Measurements from ENCODE around the gene GDPD5.

The GDPD5 gene

DNA sequence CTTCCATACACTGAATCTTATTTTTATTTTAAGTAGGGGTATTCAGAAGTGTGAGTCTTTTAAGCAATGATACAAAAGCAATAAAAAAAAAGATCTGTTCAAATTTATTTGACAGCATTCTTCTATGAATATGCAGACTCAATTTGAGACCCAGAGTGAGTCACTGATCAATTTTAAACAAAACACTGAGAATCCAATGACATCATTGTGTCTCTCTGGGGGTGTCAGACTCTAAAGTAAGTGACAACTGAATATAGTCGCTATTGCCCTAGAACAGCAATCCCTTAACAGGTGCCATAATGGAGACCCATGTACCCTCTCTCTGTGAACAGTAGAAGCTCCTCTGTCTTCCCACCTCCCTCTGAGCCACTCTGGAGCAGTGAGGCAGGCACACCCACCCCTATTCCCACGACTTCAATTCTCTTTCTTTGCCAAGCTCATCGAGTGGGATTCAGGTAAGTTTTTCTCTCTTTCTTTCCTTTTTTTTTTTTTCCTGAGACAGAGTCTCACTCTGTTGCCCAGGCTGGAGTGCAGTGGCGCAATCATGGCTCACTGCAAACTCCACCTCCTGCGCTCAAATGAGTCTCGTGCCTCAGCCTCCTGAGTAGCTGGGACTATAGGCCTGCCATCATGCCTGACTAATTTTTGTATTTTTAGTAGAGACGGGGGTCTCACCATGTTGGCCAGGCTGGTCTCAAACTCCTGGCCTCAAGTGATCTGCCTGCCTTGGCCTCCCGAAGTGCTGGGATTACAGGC is 131.5 kb downstream of the GDPD5 start:
- DNase-seq, result no peak

DNA sequence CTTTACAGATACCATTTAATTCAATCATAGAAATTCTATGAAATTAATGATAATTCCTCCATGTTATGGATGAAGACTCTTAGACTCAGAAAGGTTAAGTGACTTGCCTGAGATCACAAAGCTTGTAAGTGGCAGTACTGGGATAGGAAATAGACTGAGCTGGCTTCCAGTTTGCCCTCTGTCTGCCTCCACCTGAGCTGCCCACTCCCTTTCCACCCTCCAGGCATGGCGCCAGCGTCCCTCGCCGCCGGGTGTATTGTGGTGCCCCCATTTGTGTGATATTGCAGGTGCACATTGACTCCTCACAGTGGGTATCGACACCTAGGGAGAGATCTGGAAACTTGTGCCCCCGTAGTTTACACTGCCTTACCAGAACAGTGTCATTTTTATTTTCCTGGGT is 135.8 kb downstream of the GDPD5 start:
- no peak for DNase-seq

DNA sequence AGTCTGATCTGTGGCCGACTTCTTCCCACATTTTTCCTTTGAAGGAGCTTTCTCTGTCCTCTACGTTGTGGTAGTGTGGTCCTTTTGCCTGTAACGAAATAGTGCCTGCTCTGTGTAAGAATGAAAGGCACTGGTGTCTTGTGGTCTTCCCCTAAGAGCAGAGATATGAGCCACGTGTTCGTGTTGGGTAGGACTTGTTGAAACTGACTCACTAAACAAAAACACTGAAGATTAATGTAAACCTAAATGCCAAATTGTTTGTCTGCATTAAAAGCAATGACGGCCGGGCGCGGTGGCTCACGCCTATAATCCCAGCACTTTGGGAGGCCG is 136.5 kb downstream of the GDPD5 start:
- no peak for DNase-seq

DNA sequence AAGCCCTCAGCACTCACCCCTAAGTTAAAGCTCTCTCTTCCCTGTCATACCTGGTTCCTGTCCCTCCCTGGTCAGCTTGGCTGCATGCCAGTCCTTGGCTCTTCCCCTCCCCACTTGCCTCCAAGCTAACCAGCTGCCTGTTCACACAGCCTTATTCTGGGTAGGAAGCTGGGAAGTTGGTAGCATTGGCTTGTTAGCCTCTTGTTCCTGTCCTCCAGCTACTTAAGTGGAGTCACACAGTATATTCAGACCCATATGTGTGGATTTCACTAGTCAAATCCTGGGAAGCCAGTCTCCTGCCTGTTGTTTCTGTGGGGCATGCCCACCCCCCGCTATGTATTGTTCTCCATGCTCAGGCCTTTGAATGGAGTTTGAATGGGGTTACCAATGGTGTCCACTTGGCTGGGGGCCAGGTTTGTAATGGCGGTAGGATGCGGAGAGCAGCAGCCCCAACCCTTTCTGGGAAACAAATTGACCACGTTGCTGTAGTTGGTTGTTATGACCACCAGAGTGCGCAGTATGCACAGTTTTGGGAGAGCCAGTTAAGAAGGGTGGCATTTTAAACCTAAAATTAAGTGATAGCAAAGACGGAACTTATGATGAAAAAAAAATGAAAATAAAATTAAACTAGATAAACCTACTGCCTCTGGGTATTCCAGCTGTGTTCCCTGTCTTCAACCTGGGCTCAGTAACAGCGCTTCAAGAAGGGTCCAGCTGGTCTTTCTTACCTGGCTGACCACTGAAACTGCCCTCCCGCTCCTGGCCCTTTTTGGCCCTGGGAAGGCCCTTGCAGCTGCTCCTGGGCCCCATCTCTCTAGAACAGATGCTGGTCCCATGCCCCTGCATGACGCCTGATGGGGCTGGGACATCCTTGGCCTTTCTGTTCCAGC is 137.1 kb downstream of the GDPD5 start:
- peak; percentile 77 to 87 (median 85) for DNase-seq

DNA sequence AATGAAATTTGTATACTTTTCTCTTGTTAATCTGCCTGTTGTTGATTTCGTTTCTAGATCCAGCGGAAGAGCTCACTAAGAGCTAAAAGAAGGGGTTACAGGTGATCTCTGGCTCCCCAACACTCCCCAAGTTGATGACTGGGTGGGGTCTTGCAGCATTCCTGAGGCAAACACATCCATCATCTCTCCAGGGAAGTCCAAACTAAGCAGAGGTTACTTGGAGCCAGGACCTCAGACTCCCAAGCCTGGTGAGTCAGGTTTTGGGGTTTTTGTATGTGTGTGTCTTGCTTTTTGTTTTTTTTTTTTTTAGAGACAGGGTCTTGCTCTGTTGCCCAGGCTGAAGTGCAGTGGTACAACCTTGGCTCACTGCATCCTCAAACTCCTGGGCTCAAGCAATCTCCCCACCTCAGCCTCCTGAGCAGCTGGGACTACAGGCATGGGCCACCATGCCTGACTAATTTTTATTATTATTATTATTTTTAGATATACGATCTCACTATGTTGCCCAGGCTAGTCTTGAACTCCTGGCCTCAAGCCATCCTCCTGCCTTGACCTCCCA is 137.9 kb downstream of the GDPD5 start:
- DNase-seq, result peak in 2 of 3 donors; percentile 26 to 41

DNA sequence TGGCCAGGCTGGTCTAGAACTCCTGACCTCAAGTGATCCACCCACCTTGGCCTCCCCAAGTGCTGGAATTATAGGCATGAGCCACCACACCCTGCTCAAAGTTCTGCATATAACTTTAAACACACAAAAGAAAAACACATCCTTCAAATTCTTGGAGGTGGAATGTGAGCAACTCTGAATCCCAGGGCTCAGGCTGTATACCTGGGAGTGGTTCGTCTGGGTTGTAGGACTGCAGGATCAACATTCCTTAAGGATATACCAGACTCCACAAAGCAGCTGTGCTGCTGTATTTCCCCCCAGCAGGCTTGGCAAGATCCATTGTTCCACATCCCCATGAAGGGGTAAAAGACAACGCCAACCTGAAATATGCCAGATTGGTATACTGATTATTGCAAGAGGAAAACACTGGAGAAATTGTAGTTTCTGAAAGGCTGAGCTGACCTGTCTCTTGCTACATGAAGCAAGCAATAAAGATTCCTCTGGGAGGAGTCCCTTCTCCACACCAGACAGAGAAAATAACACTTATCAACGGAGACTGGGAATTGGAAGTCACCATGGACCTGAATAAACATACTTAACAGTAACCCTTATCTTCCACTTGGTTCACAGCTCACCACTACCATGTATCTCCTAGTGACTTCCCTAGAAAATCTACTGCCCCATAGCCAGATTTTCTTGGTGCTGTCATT is 138.7 kb downstream of the GDPD5 start:
- no peak for DNase-seq

All from suppressor macrophage treated with lipopolysaccharide for 1 hour (primary cell).